Measurements from ENCODE around the gene AREL1.

AREL1 gene

GRCh38 chr14:74670726-74671411 is 42.0 kb downstream of the AREL1 start:
- Histone ChIP-seq H3K9me3 (ENCODE audit: control insufficient read depth, insufficient read depth, low read length) (no peaks in the 10 kb centered on the region), H3K36me3 (ENCODE audit: control insufficient read depth, low read length) (peaks cover 77% of the 10 kb centered on the region), H4K20me1 (ENCODE audit: control insufficient read depth, insufficient read depth, low read depth, low read length) (no peaks in the 10 kb centered on the region), H3K9me2 (replicated peaks; ENCODE audit: control insufficient read depth, low read length) (no peaks in the 10 kb centered on the region), H3F3A (ENCODE audit: control insufficient read depth, insufficient read depth) (no peaks in the 10 kb centered on the region), H3K4me1 (ENCODE audit: control insufficient read depth, low read length) (no peaks in the 10 kb centered on the region), H3K79me2 (ENCODE audit: control insufficient read depth, low read length) (no peaks in the 10 kb centered on the region), H3K27me3 (ENCODE audit: control insufficient read depth, low read length) (no peaks in the 10 kb centered on the region), H3K4me2 (ENCODE audit: low read length) (no peak overlapping the region), H3K4me3 (ENCODE audit: low read length) (no peak overlapping the region), H3K27ac (ENCODE audit: low read depth, low read length) (no peak overlapping the region)
- TF ChIP-seq CTCF (IDR thresholded peaks at IDR 0.05; ENCODE audit: low read depth, low read length, poor library complexity, severe bottlenecking) (no peak), EZH2phosphoT487 (IDR thresholded peaks at IDR 0.05; ENCODE audit: borderline replicate concordance, low read length) (no peak)

- Histone ChIP-seq H4K20me1 (ENCODE audit: control insufficient read depth, insufficient read depth, low read depth, low read length) (no peaks in the 10 kb centered on the region), H3K36me3 (ENCODE audit: control insufficient read depth, low read length) (peaks cover 73% of the 10 kb centered on the region)
- TF ChIP-seq EZH2phosphoT487 (IDR thresholded peaks at IDR 0.05; ENCODE audit: borderline replicate concordance, low read length) (no peak), CTCF (IDR thresholded peaks at IDR 0.05; ENCODE audit: low read depth, low read length, poor library complexity, severe bottlenecking) (no peak)
These were observed 43.0 kb downstream of the AREL1 start for GRCh38 chr14:74669846-74670245.

GRCh38 chr14:74669256-74669655 is 43.6 kb downstream of the AREL1 start:
- H3K4me2 ChIP-seq (ENCODE audit: low read length), result no peak overlapping the region
- H3K36me3 ChIP-seq (ENCODE audit: control insufficient read depth, low read length), result peaks cover 72% of the 10 kb centered on the region
- no peaks in the 10 kb centered on the region for H3K9me2 ChIP-seq (replicated peaks; ENCODE audit: control insufficient read depth, low read length)
- no peaks in the 10 kb centered on the region for H3K9me3 ChIP-seq (ENCODE audit: control insufficient read depth, insufficient read depth, low read length)
- TF ChIP-seq CTCF (IDR thresholded peaks at IDR 0.05; ENCODE audit: low read depth, low read length, poor library complexity, severe bottlenecking), result no peak
- no peak for TF ChIP-seq EZH2phosphoT487 (IDR thresholded peaks at IDR 0.05; ENCODE audit: borderline replicate concordance, low read length)
- no peaks in the 10 kb centered on the region for H3K79me2 ChIP-seq (ENCODE audit: control insufficient read depth, low read length)
- no peaks in the 10 kb centered on the region for H3K4me1 ChIP-seq (ENCODE audit: control insufficient read depth, low read length)
- no peaks in the 10 kb centered on the region for H3K27me3 ChIP-seq (ENCODE audit: control insufficient read depth, low read length)
- no peak overlapping the region for H3K4me3 ChIP-seq (ENCODE audit: low read length)
- H4K20me1 ChIP-seq (ENCODE audit: control insufficient read depth, insufficient read depth, low read depth, low read length), result no peaks in the 10 kb centered on the region
- H3F3A ChIP-seq (ENCODE audit: control insufficient read depth, insufficient read depth), result no peaks in the 10 kb centered on the region
- H3K27ac ChIP-seq (ENCODE audit: low read depth, low read length), result no peak overlapping the region

More at GRCh38 chr14:74669846-74670245, 43.0 kb downstream of the AREL1 start:
- Histone ChIP-seq H3K79me2 (ENCODE audit: control insufficient read depth, low read length) (no peaks in the 10 kb centered on the region), H3K27me3 (ENCODE audit: control insufficient read depth, low read length) (no peaks in the 10 kb centered on the region), H3K9me2 (replicated peaks; ENCODE audit: control insufficient read depth, low read length) (no peaks in the 10 kb centered on the region), H3F3A (ENCODE audit: control insufficient read depth, insufficient read depth) (no peaks in the 10 kb centered on the region), H3K4me1 (ENCODE audit: control insufficient read depth, low read length) (no peaks in the 10 kb centered on the region), H3K9me3 (ENCODE audit: control insufficient read depth, insufficient read depth, low read length) (no peaks in the 10 kb centered on the region), H3K27ac (ENCODE audit: low read depth, low read length) (no peak overlapping the region), H3K4me2 (ENCODE audit: low read length) (no peak overlapping the region), H3K4me3 (ENCODE audit: low read length) (no peak overlapping the region)
